ENCODE results near the gene MYBBP1A. TPM values are rescaled to one million over a fixed set of nuclear protein-coding genes. Genes with fewer than 3 reads are reported as not detected.

Gene MYBBP1A
- total and polyA plus RNA-seq, 2 of the 4 experiments (the other 2 are of a cell fraction), result 22.6 to 45.9 TPM

DNA sequence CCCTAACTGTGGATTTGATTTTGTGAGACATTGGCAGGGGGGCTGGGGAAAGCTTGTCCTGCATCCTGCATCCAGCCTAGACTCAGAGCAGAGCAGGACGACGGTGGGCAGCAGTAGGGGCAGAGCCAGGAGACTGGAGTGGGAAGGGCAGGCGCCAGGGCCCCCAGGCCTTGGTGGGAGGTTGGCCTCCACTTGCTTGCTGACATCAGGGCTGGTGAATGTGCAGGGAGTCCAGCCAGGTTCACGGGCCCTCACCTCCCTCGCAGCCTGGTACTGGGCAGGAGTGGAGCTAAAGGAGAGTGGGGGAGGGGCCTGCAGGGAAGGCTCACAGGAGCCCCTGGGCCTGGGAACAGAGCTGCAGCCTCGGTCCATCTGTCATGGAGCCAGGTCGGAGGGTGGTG is 26.9 kb upstream of the MYBBP1A start:
- H3K4me1 ChIP-seq (ENCODE audit: control insufficient read depth, insufficient read depth, low read length), result no peaks in the 10 kb centered on the region; the same call in 1 of the 2 replicates
- no peaks in the 10 kb centered on the region for H4K20me1 ChIP-seq (ENCODE audit: insufficient read depth, low read length)
- H2AK9ac ChIP-seq (replicated peaks; ENCODE audit: low read depth, low read length, poor library complexity), result no peak overlapping the region
- in situ Hi-C loops (cut with MboI; ENCODE audit: low sequenced_read_pairs), result no loop called here
- H4K91ac ChIP-seq (ENCODE audit: insufficient read depth, low read depth, low read length), result no peak overlapping the region
- H3K23ac ChIP-seq (ENCODE audit: low read depth, low read length), result no peak overlapping the region
- WGBS, 2 experiments (ENCODE audit: extremely low coverage in 2 of 2, insufficient read length in 1 of 2), result 50% methylated on average over 2 of the region's 7 CpGs; no CpG with 5 or more reads in 1 of the 2 experiments
- no peak overlapping the region for H3K27ac ChIP-seq (ENCODE audit: insufficient read depth, low read length)
- H2BK5ac ChIP-seq (ENCODE audit: low read depth, low read length, poor library complexity, severe bottlenecking), result no peak overlapping the region
- H4K5ac ChIP-seq (ENCODE audit: low read depth, low read length), result no peak overlapping the region
- H2BK15ac ChIP-seq (ENCODE audit: low read depth, low read length), result no peak overlapping the region
- TF ChIP-seq, protein P1, sequence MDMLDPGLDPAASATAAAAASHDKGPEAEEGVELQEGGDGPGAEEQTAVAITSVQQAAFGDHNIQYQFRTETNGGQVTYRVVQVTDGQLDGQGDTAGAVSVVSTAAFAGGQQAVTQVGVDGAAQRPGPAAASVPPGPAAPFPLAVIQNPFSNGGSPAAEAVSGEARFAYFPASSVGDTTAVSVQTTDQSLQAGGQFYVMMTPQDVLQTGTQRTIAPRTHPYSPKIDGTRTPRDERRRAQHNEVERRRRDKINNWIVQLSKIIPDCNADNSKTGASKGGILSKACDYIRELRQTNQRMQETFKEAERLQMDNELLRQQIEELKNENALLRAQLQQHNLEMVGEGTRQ (IDR thresholded peaks at IDR 0.05; ENCODE audit: low read depth, low read length), result no peak
- no peak for TF ChIP-seq NFE2L2 (IDR thresholded peaks at IDR 0.05; ENCODE audit: low read depth, low read length)
- no peak for TF ChIP-seq RFX5 (IDR thresholded peaks at IDR 0.05; ENCODE audit: low read depth, low read length)
- TF ChIP-seq, protein P2, sequence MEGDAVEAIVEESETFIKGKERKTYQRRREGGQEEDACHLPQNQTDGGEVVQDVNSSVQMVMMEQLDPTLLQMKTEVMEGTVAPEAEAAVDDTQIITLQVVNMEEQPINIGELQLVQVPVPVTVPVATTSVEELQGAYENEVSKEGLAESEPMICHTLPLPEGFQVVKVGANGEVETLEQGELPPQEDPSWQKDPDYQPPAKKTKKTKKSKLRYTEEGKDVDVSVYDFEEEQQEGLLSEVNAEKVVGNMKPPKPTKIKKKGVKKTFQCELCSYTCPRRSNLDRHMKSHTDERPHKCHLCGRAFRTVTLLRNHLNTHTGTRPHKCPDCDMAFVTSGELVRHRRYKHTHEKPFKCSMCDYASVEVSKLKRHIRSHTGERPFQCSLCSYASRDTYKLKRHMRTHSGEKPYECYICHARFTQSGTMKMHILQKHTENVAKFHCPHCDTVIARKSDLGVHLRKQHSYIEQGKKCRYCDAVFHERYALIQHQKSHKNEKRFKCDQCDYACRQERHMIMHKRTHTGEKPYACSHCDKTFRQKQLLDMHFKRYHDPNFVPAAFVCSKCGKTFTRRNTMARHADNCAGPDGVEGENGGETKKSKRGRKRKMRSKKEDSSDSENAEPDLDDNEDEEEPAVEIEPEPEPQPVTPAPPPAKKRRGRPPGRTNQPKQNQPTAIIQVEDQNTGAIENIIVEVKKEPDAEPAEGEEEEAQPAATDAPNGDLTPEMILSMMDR (conservative IDR thresholded peaks at IDR 0.05; ENCODE audit: low read depth, low read length), result no peak
- no peak for TF ChIP-seq POLR2A (IDR thresholded peaks at IDR 0.05; ENCODE audit: low read depth, low read length)
- no peak for TF ChIP-seq CEBPB (IDR thresholded peaks at IDR 0.05; ENCODE audit: low read depth, low read length)
- TF ChIP-seq, protein P3, sequence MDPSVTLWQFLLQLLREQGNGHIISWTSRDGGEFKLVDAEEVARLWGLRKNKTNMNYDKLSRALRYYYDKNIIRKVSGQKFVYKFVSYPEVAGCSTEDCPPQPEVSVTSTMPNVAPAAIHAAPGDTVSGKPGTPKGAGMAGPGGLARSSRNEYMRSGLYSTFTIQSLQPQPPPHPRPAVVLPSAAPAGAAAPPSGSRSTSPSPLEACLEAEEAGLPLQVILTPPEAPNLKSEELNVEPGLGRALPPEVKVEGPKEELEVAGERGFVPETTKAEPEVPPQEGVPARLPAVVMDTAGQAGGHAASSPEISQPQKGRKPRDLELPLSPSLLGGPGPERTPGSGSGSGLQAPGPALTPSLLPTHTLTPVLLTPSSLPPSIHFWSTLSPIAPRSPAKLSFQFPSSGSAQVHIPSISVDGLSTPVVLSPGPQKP (IDR thresholded peaks at IDR 0.05; ENCODE audit: borderline replicate concordance, low read depth, low read length), result no peak
- TF ChIP-seq RCOR1 (IDR thresholded peaks at IDR 0.05; ENCODE audit: insufficient replicate concordance, low read length), result no peak
- TF ChIP-seq RAD21 (IDR thresholded peaks at IDR 0.05; ENCODE audit: low read length), result no peak
- no peak for TF ChIP-seq MAZ (IDR thresholded peaks at IDR 0.05; ENCODE audit: borderline replicate concordance, low read depth, low read length)
- TF ChIP-seq MAFK (IDR thresholded peaks at IDR 0.05; ENCODE audit: low read depth, low read length), result no peak
- TF ChIP-seq FOS (IDR thresholded peaks at IDR 0.05; ENCODE audit: low read depth, low read length), result no peak
- TF ChIP-seq BHLHE40 (IDR thresholded peaks at IDR 0.05; ENCODE audit: low read depth, low read length), result no peak
- TF ChIP-seq CHD1 (IDR thresholded peaks at IDR 0.05; ENCODE audit: low read depth, low read length), result no peak
- no peak overlapping the region for H2AK5ac ChIP-seq (ENCODE audit: low read depth, low read length)
- no peak overlapping the region for H3K4ac ChIP-seq (ENCODE audit: low read depth, low read length)
- dilution Hi-C loops (cut with HindIII; ENCODE audit: low sequenced_read_pairs, unreplicated experiment), result no loop called here
- no peak overlapping the region for H2BK20ac ChIP-seq (ENCODE audit: low read depth, low read length)
- no peaks in the 10 kb centered on the region for H3K36me3 ChIP-seq (ENCODE audit: control insufficient read depth, insufficient read depth, low read length)
- H2AFZ ChIP-seq (replicated peaks; ENCODE audit: low read length, poor library complexity), result no peak overlapping the region
- no peak overlapping the region for H3K9ac ChIP-seq (ENCODE audit: low read depth, low read length)
- H3K4me2 ChIP-seq (ENCODE audit: low read depth, low read length), result no peak overlapping the region
- H3K56ac ChIP-seq (ENCODE audit: extremely low read depth, insufficient read depth, low read length), result no peak overlapping the region
- H3K9me1 ChIP-seq (ENCODE audit: insufficient read depth, low read length), result no peaks in the 10 kb centered on the region
- H3K79me1 ChIP-seq (ENCODE audit: low read depth in 1 of 2, low read length in 2 of 2), result no peaks in the 10 kb centered on the region
- H3K27me3 ChIP-seq (ENCODE audit: control insufficient read depth, insufficient read depth, low read length), result peaks cover 64% of the 10 kb centered on the region
- H3K4me3 ChIP-seq (ENCODE audit: insufficient read depth, low read depth, low read length), result no peak overlapping the region
- no peak overlapping the region for H2BK120ac ChIP-seq (ENCODE audit: low read depth, low read length)
- no peak overlapping the region for H4K8ac ChIP-seq (ENCODE audit: low read depth in 2 of 2, low read length in 2 of 2)
- DNase-seq, result no peak
- no peak for ATAC-seq (ENCODE audit: low read depth)
- BruUV-seq (replicated peaks), result no TSS peak
- no peaks in the 10 kb centered on the region for H3K9me3 ChIP-seq (ENCODE audit: control insufficient read depth, insufficient read depth, low read length)
- no peak overlapping the region for H3K18ac ChIP-seq (ENCODE audit: low read depth, low read length)
- ChIA-PET POLR2A (ENCODE audit: unreplicated experiment) (no interaction called here), CTCF (no interaction called here)
- intact Hi-C loops (cut with micrococcal nuclease), result no loop called here
- H3K14ac ChIP-seq (replicated peaks; ENCODE audit: low read depth, low read length), result no peak overlapping the region
